Uterus (tissue), 4 donors: ENCODE measurements around the gene LHPP. TPM values are rescaled to one million over a fixed set of nuclear protein-coding genes. Genes with fewer than 3 reads are reported as not detected.

Source experiments
- DNase-seq, 2 donors: peaks; one replicate each; pipeline ENCODE4 v3.0.0-alpha.2; 2019 to 2020
- H3K27ac ChIP-seq, 2 donors: fragments of 200-600 bp; sonication (generic); 1 replicate in 1 of 2; 2 replicates in 1 of 2; pipeline ENCODE4 v1.5.1; 2016 to 2018
- H3K27me3 ChIP-seq, 2 donors: fragments of 200-600 bp; sonication (generic); one replicate each; pipeline ENCODE4 v1.5.1; 2018 to 2019; ENCODE audit warnings: control low read depth in 1 of 2
- H3K36me3 ChIP-seq, 2 donors: fragments of 200-600 bp; sonication (generic); one replicate each; pipeline ENCODE4 v1.5.1; 2019; ENCODE audit warnings: control low read depth in 1 of 2
- H3K4me1 ChIP-seq, 2 donors: fragments of 200-600 bp; sonication (generic); one replicate each; pipeline ENCODE4 v1.5.1; 2018 to 2019; ENCODE audit warnings: control low read depth in 1 of 2
- H3K4me3 ChIP-seq, 2 donors: fragments of 200-600 bp; sonication (generic); 1 replicate in 1 of 2; 2 replicates in 1 of 2; pipeline ENCODE4 v1.5.1; 2018 to 2019; ENCODE audit warnings: mild to moderate bottlenecking in 1 of 2
- H3K9me3 ChIP-seq, 2 donors: fragments of 200-600 bp; sonication (generic); one replicate each; pipeline ENCODE4 v1.5.1; 2019; ENCODE audit warnings: control low read depth in 1 of 2
- CTCF ChIP-seq, 4 experiments: fragments of 200-600 bp in 2 of 4; fragments of 450-650 bp in 2 of 4; sonication (generic) in 2 of 4; IDR thresholded peaks; one replicate each; pipeline ENCODE4 v1.5.1; 2016 to 2019; ENCODE audit warnings: antibody characterized with exemption in 4 of 4, mild to moderate bottlenecking in 2 of 4, moderate library complexity in 1 of 4
- POLR2A ChIP-seq, 2 donors: fragments of 450-650 bp; IDR thresholded peaks; one replicate each; pipeline ENCODE4 v1.6.1; 2016; ENCODE audit warnings: antibody characterized with exemption in 2 of 2, mild to moderate bottlenecking in 1 of 2, moderate library complexity in 1 of 2
- intact Hi-C: fragments of 100-400 bp; cut with DNase I; formaldehyde crosslinking; loops from one replicate; pipeline ENCODE4 v1.15.1; 2023; ENCODE audit warnings: low total_unique reads
- total RNA-seq, 4 donors: library from RNA; depleted of rRNA in 3 of 4; stranded (reverse); fragments of >200 nt in 3 of 4; gene quantifications; one replicate each; pipeline versions ENCODE4 v1.1.0 to v1.2.4, GENCODE V29; 2014 to 2023
- donor health status: DM: yes; HTN: yes; CAD: no.

The LHPP gene
- total RNA-seq, 4 donors from 2014 or later: 0.51 to 23.2 (median 15.3) TPM; not detected in 1

- H3K4me1 ChIP-seq: peaks cover 0 to 9% of the 10 kb centered on the region in 2 donors
- peak overlapping the region; percentile 50 to 68 for H3K27ac ChIP-seq
These were observed 151.2 kb downstream of the LHPP start for GRCh38 chr10:124612611-124613498.

GRCh38 chr10:124614003-124614659 is 152.5 kb downstream of the LHPP start:
- Histone ChIP-seq H3K27me3 (no peaks in the 10 kb centered on the region), H3K9me3 (no peaks in the 10 kb centered on the region), H3K36me3 (no peaks in the 10 kb centered on the region), H3K4me1 (peaks cover 0 to 9% of the 10 kb centered on the region in 2 donors), H3K27ac (peak overlapping the region; percentile 50 to 68), H3K4me3 (no peak overlapping the region)
- TF ChIP-seq CTCF (IDR thresholded peaks at IDR 0.05) (no peak), POLR2A (IDR thresholded peaks at IDR 0.05) (no peak)
- intact Hi-C loops: no loop called here
- no peak for DNase-seq

More at GRCh38 chr10:124612611-124613498, 151.2 kb downstream of the LHPP start:
- Histone ChIP-seq H3K27me3 (no peaks in the 10 kb centered on the region), H3K36me3 (no peaks in the 10 kb centered on the region), H3K4me3 (no peak overlapping the region), H3K9me3 (no peaks in the 10 kb centered on the region)
- TF ChIP-seq POLR2A (IDR thresholded peaks at IDR 0.05): no peak
- TF ChIP-seq CTCF (IDR thresholded peaks at IDR 0.05): no peak
- intact Hi-C loops: no loop called here
- peak; percentile 58 to 63 for DNase-seq

- intact Hi-C loops: no loop called here
- no peak overlapping the region for H3K27ac ChIP-seq
- no peak overlapping the region for H3K4me3 ChIP-seq
- no peak for DNase-seq
- peaks cover 0 to 9% of the 10 kb centered on the region in 2 donors for H3K4me1 ChIP-seq
- no peaks in the 10 kb centered on the region for H3K9me3 ChIP-seq
- TF ChIP-seq POLR2A (IDR thresholded peaks at IDR 0.05): no peak
- TF ChIP-seq CTCF (IDR thresholded peaks at IDR 0.05): no peak
- H3K27me3 ChIP-seq: no peaks in the 10 kb centered on the region
- no peaks in the 10 kb centered on the region for H3K36me3 ChIP-seq
These were observed 153.6 kb downstream of the LHPP start for GRCh38 chr10:124615259-124615658.

GRCh38 chr10:124616040-124616835 is 154.6 kb downstream of the LHPP start:
- intact Hi-C loops: no loop called here
- no peaks in the 10 kb centered on the region for H3K27me3 ChIP-seq
- no peaks in the 10 kb centered on the region for H3K36me3 ChIP-seq
- H3K9me3 ChIP-seq: no peaks in the 10 kb centered on the region
- no peak overlapping the region for H3K4me3 ChIP-seq
- H3K27ac ChIP-seq: no peak overlapping the region
- TF ChIP-seq POLR2A (IDR thresholded peaks at IDR 0.05): no peak
- TF ChIP-seq CTCF (IDR thresholded peaks at IDR 0.05): no peak
- peaks cover 0 to 9% of the 10 kb centered on the region in 2 donors for H3K4me1 ChIP-seq
- no peak for DNase-seq
